Astrocyte (in vitro differentiated cells and primary cell): ENCODE data around the gene GAS2L1. TPM values are rescaled to one million over a fixed set of nuclear protein-coding genes. Genes with fewer than 3 reads are reported as not detected.
"Not testable (repeated sequence)": the region's sequence is repeated elsewhere in the genome, so short reads cannot be mapped to it uniquely, and the experiment has no call there.

Source experiments
- DNase-seq: peaks from one replicate; pipeline ENCODE4 v3.0.0-alpha.2; 2010; ENCODE audit warnings: low read depth
- FAIRE-seq: peaks from 2 replicates; lab custom pipeline; 2011; peaks lifted over from hg19 to GRCh38; lab: Jason Lieb, UNC
- H2AFZ ChIP-seq: 2 replicates; pipeline ENCODE4 v1.6.0; 2012; ENCODE audit warnings: low read depth, low read length, inconsistent platforms
- H3K27ac ChIP-seq: 2 replicates; pipeline ENCODE4 v1.5.1; 2011; ENCODE audit warnings: low read depth, low read length, inconsistent platforms
- H3K27me3 ChIP-seq: 2 replicates; pipeline ENCODE4 v1.6.0; 2011; ENCODE audit warnings: low read length, inconsistent platforms; ENCODE audit not compliant: insufficient read depth
- H3K36me3 ChIP-seq: 2 replicates; pipeline ENCODE4 v1.5.1; 2011; ENCODE audit warnings: low read length, inconsistent platforms; ENCODE audit not compliant: insufficient read depth
- H3K4me1 ChIP-seq: 2 replicates; pipeline ENCODE4 v1.5.1; 2011; ENCODE audit warnings: low read length, inconsistent platforms; ENCODE audit not compliant: insufficient read depth
- H3K4me2 ChIP-seq: 2 replicates; pipeline ENCODE4 v1.6.0; 2012; ENCODE audit warnings: low read length, inconsistent platforms
- H3K4me3 ChIP-seq: 2 replicates; pipeline ENCODE4 v1.5.1; 2011; ENCODE audit warnings: low read depth, mild to moderate bottlenecking, low read length, inconsistent platforms; ENCODE audit not compliant: insufficient read depth
- H3K79me2 ChIP-seq: 2 replicates; pipeline ENCODE4 v1.6.0; 2012; ENCODE audit warnings: mild to moderate bottlenecking, low read length, inconsistent platforms; ENCODE audit not compliant: insufficient read depth
- H3K9ac ChIP-seq: 2 replicates; pipeline ENCODE4 v1.6.0; 2012; ENCODE audit warnings: mild to moderate bottlenecking, low read length, inconsistent platforms
- H3K9me3 ChIP-seq: 2 replicates; pipeline ENCODE4 v1.5.1; 2012; ENCODE audit warnings: low read depth, mild to moderate bottlenecking, low read length, inconsistent platforms; ENCODE audit not compliant: insufficient read depth
- H4K20me1 ChIP-seq: 2 replicates; pipeline ENCODE4 v1.6.0; 2012; ENCODE audit warnings: low read length, inconsistent platforms; ENCODE audit not compliant: insufficient read depth
- H3K27ac Mint-ChIP-seq: one replicate; pipeline ENCODE4 v1.8.0; 2021; ENCODE audit warnings: mild to moderate bottlenecking, mixed read lengths; ENCODE audit not compliant: unreplicated experiment
- H3K27me3 Mint-ChIP-seq: one replicate; pipeline ENCODE4 v1.8.0; 2021; ENCODE audit warnings: low read depth, mixed read lengths; ENCODE audit not compliant: unreplicated experiment
- H3K36me3 Mint-ChIP-seq: one replicate; pipeline ENCODE4 v1.8.0; 2021; ENCODE audit warnings: low read depth, mixed read lengths; ENCODE audit not compliant: unreplicated experiment
- H3K4me1 Mint-ChIP-seq: one replicate; pipeline ENCODE4 v1.8.0; 2021; ENCODE audit warnings: low read depth, mixed read lengths; ENCODE audit not compliant: unreplicated experiment
- H3K4me3 Mint-ChIP-seq: one replicate; pipeline ENCODE4 v1.8.0; 2021; ENCODE audit warnings: mild to moderate bottlenecking, moderate library complexity, mixed read lengths; ENCODE audit not compliant: unreplicated experiment
- H3K9me3 Mint-ChIP-seq: one replicate; pipeline ENCODE4 v1.8.0; 2021; ENCODE audit warnings: mild to moderate bottlenecking, mixed read lengths; ENCODE audit not compliant: unreplicated experiment
- CTCF ChIP-seq: IDR thresholded peaks from 2 replicates; pipeline ENCODE4 v1.5.1; 2011; ENCODE audit warnings: low read depth, mild to moderate bottlenecking, inconsistent platforms, low read length, moderate library complexity; ENCODE audit not compliant: insufficient read depth
- EZH2 ChIP-seq: IDR thresholded peaks from 2 replicates; pipeline ENCODE4 v1.6.1; 2012; ENCODE audit warnings: mild to moderate bottlenecking, low read length, inconsistent platforms; ENCODE audit not compliant: insufficient read depth
- total RNA-seq: library from RNA; stranded (reverse); gene quantifications from 2 replicates; pipeline ENCODE4 v1.2.1, GENCODE V29; 2021

The GAS2L1 gene
- total RNA-seq, 1 donor from 2014 or later = 24.3 TPM

- Mint-ChIP-seq H3K9me3 (no peaks in the 10 kb centered on the region), H3K4me1 (no peaks in the 10 kb centered on the region), H3K4me3 (no peak overlapping the region), H3K27me3 (no peaks in the 10 kb centered on the region), H3K36me3 (peaks cover 29% of the 10 kb centered on the region), H3K27ac (no peak overlapping the region)
- H3K27ac ChIP-seq = no peak overlapping the region
- peaks cover 4% of the 10 kb centered on the region for H4K20me1 ChIP-seq
- no peaks in the 10 kb centered on the region for H3K79me2 ChIP-seq
- H2AFZ ChIP-seq = no peak overlapping the region
- H3K4me2 ChIP-seq = no peak overlapping the region
- DNase-seq (no peak), FAIRE-seq (no peak)
- no peaks in the 10 kb centered on the region for H3K4me1 ChIP-seq
- no peak overlapping the region for H3K4me3 ChIP-seq
- H3K27me3 ChIP-seq = no peaks in the 10 kb centered on the region
- no peak overlapping the region for H3K9ac ChIP-seq
- H3K9me3 ChIP-seq = no peaks in the 10 kb centered on the region
- peaks cover 33% of the 10 kb centered on the region for H3K36me3 ChIP-seq
- TF ChIP-seq EZH2 (no peak), CTCF (no peak)
Measured at GRCh38 chr22:29353286-29353685, 46.8 kb downstream of the GAS2L1 start.

GRCh38 chr22:29353860-29354259 lies 47.4 kb downstream of the GAS2L1 start:
- H3K4me3 Mint-ChIP-seq = no peak overlapping the region
- Histone ChIP-seq H3K9ac (no peak overlapping the region), H3K9me3 (no peaks in the 10 kb centered on the region), H3K36me3 (peaks cover 31% of the 10 kb centered on the region), H3K4me3 (no peak overlapping the region), H3K27ac (no peak overlapping the region), H3K4me2 (no peak overlapping the region), H2AFZ (no peak overlapping the region), H3K79me2 (no peaks in the 10 kb centered on the region), H3K4me1 (no peaks in the 10 kb centered on the region), H4K20me1 (peaks cover 9% of the 10 kb centered on the region), H3K27me3 (no peaks in the 10 kb centered on the region)
- DNase-seq = no peak
- no peaks in the 10 kb centered on the region for H3K27me3 Mint-ChIP-seq
- H3K9me3 Mint-ChIP-seq = no peaks in the 10 kb centered on the region
- H3K36me3 Mint-ChIP-seq = peaks cover 24% of the 10 kb centered on the region
- no peak for FAIRE-seq
- no peaks in the 10 kb centered on the region for H3K4me1 Mint-ChIP-seq
- TF ChIP-seq EZH2 (no peak), CTCF (no peak)
- H3K27ac Mint-ChIP-seq = no peak overlapping the region

- not testable (repeated sequence) for H3K27ac ChIP-seq, H3K79me2 ChIP-seq, H3K4me3 ChIP-seq, H3K27me3 Mint-ChIP-seq, H2AFZ ChIP-seq, H3K27me3 ChIP-seq, FAIRE-seq, H3K9me3 ChIP-seq, H3K4me2 ChIP-seq, H3K9ac ChIP-seq, DNase-seq, H3K9me3 Mint-ChIP-seq, H3K4me3 Mint-ChIP-seq, H3K4me1 Mint-ChIP-seq, H3K27ac Mint-ChIP-seq, H3K4me1 ChIP-seq
- peaks cover 21% of the 10 kb centered on the region for H4K20me1 ChIP-seq
- H3K36me3 Mint-ChIP-seq = peaks cover 19% of the 10 kb centered on the region
- H3K36me3 ChIP-seq = peaks cover 22% of the 10 kb centered on the region
Measured at GRCh38 chr22:29357193-29357890, 50.9 kb downstream of the GAS2L1 start.
